ENCODE measurements around the gene NFKBIL1.

DNA sequence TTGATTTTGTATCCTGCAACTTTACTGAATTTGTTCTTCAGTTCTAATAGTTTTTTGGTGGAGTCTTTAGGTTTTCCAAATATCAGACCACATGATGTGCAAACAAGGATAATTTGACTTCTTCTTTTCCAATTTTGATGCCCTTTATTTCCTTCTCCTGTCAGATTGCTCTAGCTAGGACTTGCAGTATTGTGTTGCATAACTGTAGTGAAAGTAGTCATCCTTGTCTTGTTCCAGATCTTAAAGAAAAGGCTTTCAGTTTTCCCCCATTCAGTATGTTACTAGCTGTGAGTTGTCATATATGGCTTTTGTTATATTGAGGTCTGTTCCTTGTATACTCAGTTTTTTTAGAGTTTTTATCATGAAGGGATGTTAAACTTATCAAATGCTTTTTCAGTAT is 44.8 kb upstream of the NFKBIL1 start:
- TF ChIP-seq POLR2A (IDR thresholded peaks at IDR 0.05; ENCODE audit: low read depth, low read length) (no peak), FOXM1 (IDR thresholded peaks at IDR 0.05; ENCODE audit: low read depth, low read length) (no peak), NR2C1 (IDR thresholded peaks at IDR 0.05) (no peak), RFX5 (IDR thresholded peaks at IDR 0.05; ENCODE audit: low read depth, low read length) (no peak), SREBF2 (IDR thresholded peaks at IDR 0.05; ENCODE audit: low read length) (no peak), RAD21 (IDR thresholded peaks at IDR 0.05; ENCODE audit: insufficient read depth, low read depth, low read length) (no peak), CHD4 (IDR thresholded peaks at IDR 0.05) (no peak), CTCF (IDR thresholded peaks at IDR 0.05 in 2 of 3, conservative IDR thresholded peaks at IDR 0.05 in 1 of 3; ENCODE audit: control insufficient read depth in 2 of 3, extremely low read depth in 1 of 3, insufficient read depth in 1 of 3, low read depth in 3 of 3, low read length in 3 of 3) (no peak), SIX5 (IDR thresholded peaks at IDR 0.05; ENCODE audit: low read depth, low read length, severe bottlenecking) (no peak), CBFB (IDR thresholded peaks at IDR 0.05; ENCODE audit: low read depth) (no peak), REST (IDR thresholded peaks at IDR 0.05; ENCODE audit: low read depth, low read length) (no peak), TAF1 (IDR thresholded peaks at IDR 0.05; ENCODE audit: borderline replicate concordance, low read depth, low read length) (no peak)
- TF ChIP-seq, protein P1, sequence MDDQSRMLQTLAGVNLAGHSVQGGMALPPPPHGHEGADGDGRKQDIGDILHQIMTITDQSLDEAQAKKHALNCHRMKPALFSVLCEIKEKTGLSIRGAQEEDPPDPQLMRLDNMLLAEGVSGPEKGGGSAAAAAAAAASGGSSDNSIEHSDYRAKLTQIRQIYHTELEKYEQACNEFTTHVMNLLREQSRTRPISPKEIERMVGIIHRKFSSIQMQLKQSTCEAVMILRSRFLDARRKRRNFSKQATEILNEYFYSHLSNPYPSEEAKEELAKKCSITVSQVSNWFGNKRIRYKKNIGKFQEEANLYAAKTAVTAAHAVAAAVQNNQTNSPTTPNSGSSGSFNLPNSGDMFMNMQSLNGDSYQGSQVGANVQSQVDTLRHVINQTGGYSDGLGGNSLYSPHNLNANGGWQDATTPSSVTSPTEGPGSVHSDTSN (IDR thresholded peaks at IDR 0.05; ENCODE audit: insufficient replicate concordance, low read depth, low read length), result no peak
